ENCODE results near the gene FAM53A. TPM values are rescaled to one million over a fixed set of nuclear protein-coding genes. Genes with fewer than 3 reads are reported as not detected.
A peak's percentile ranks its signal among the peaks of the same experiment; 100 is the strongest.

The FAM53A gene
- total RNA-seq, 1 donor from 2014 or later = 5.2 TPM

GRCh38 chr4:1683261-1683735 is 815 bp downstream of the FAM53A start:
- TF ChIP-seq CTCF (IDR thresholded peaks at IDR 0.05; ENCODE audit: insufficient read depth, low read length, poor library complexity, severe bottlenecking) = no peak
- H3K27me3 ChIP-seq (ENCODE audit: control insufficient read depth, insufficient read depth, low read length) = no peaks in the 10 kb centered on the region
- H3K36me3 ChIP-seq (ENCODE audit: control insufficient read depth, insufficient read depth, low read length) = no peaks in the 10 kb centered on the region
- peak overlapping the region; percentile 58 for H3K4me3 ChIP-seq (ENCODE audit: low read depth, low read length)
- peak; percentile 47 for DNase-seq (ENCODE audit: low read depth)

DNA sequence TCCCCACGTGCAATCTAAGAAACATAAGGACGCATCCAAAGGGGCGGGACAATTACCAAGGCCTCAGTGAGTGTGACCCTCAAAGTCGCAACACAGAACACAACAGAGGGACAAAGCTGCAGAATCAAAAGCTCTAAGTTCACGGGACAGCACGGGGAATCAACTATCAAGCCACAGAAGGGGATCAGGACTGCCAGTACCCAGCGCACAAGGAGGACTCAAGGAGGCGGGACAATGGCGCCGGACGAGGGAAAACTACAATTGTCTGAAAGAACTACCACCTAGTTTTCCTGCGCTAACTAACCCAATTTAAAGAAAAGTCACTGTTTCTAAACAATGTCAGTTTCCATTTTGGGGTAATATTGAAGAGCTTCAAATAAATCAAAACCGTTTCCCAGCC is 1.3 kb downstream of the FAM53A start:
- no peak overlapping the region for H3K4me3 ChIP-seq (ENCODE audit: low read depth, low read length)
- no peaks in the 10 kb centered on the region for H3K27me3 ChIP-seq (ENCODE audit: control insufficient read depth, insufficient read depth, low read length)
- TF ChIP-seq CTCF (IDR thresholded peaks at IDR 0.05; ENCODE audit: insufficient read depth, low read length, poor library complexity, severe bottlenecking) = no peak
- no peaks in the 10 kb centered on the region for H3K36me3 ChIP-seq (ENCODE audit: control insufficient read depth, insufficient read depth, low read length)
- DNase-seq (ENCODE audit: low read depth) = no peak

- no peak for TF ChIP-seq CTCF (IDR thresholded peaks at IDR 0.05; ENCODE audit: insufficient read depth, low read length, poor library complexity, severe bottlenecking)
- no peak for DNase-seq (ENCODE audit: low read depth)
- Histone ChIP-seq H3K27me3 (ENCODE audit: control insufficient read depth, insufficient read depth, low read length) (peaks cover 3% of the 10 kb centered on the region), H3K4me3 (ENCODE audit: low read depth, low read length) (no peak overlapping the region), H3K36me3 (ENCODE audit: control insufficient read depth, insufficient read depth, low read length) (no peaks in the 10 kb centered on the region)
These were observed 5.9 kb downstream of the FAM53A start for GRCh38 chr4:1678244-1678643.

- no peaks in the 10 kb centered on the region for H3K36me3 ChIP-seq (ENCODE audit: control insufficient read depth, insufficient read depth, low read length)
- H3K4me3 ChIP-seq (ENCODE audit: low read depth, low read length) = no peak overlapping the region
- peaks cover 3% of the 10 kb centered on the region for H3K27me3 ChIP-seq (ENCODE audit: control insufficient read depth, insufficient read depth, low read length)
- DNase-seq (ENCODE audit: low read depth) = no peak
- TF ChIP-seq CTCF (IDR thresholded peaks at IDR 0.05; ENCODE audit: insufficient read depth, low read length, poor library complexity, severe bottlenecking) = no peak
These were observed 7.2 kb downstream of the FAM53A start for GRCh38 chr4:1676605-1677525.

DNA sequence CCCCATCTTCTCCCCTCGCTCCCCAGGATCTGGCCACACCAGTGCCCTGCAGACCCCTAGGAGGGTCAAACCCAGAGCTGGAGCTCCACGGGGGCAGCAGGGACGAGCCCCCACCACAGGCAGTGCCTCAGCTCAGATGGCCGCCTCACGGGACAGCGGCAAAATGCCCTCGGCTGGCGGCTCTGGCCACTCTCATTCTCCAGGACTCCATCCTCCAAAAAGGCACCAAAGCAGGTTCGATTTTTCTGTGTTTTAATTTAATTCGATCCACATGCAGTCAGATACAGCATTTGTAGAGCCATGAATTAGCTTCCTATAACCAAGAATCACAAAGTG is 8.3 kb downstream of the FAM53A start:
- DNase-seq (ENCODE audit: low read depth) = no peak

More for the DNA sequence above, 8.3 kb downstream of the FAM53A start:
- TF ChIP-seq CTCF (IDR thresholded peaks at IDR 0.05; ENCODE audit: insufficient read depth, low read length, poor library complexity, severe bottlenecking) = no peak
- Histone ChIP-seq H3K27me3 (ENCODE audit: control insufficient read depth, insufficient read depth, low read length) (peaks cover 3% of the 10 kb centered on the region), H3K4me3 (ENCODE audit: low read depth, low read length) (no peak overlapping the region), H3K36me3 (ENCODE audit: control insufficient read depth, insufficient read depth, low read length) (no peaks in the 10 kb centered on the region)

All from kidney epithelial cell (primary cell).